OCI-LY3 (cell line): ENCODE data around the gene TM4SF20.
"Not testable (repeated sequence)": the region's sequence is repeated elsewhere in the genome, so short reads cannot be mapped to it uniquely, and the experiment has no call there.

ENCODE experiments used
- H2AFZ ChIP-seq: fragments of 200-600, 300-600 bp; shearing (Covaris generic); 2 replicates; pipeline ENCODE4 v1.6.0; 2014; ENCODE audit warnings: antibody characterized with exemption, low read depth, low read length
- H3K27ac ChIP-seq: fragments of 200-600, 300-600 bp; sonication (generic); 2 replicates; pipeline ENCODE4 v1.5.1; 2014; ENCODE audit warnings: mild to moderate bottlenecking, low read length, moderate library complexity, mixed read lengths
- H3K27me3 ChIP-seq: fragments of 200-600, 300-600 bp; sonication (generic); 2 replicates; pipeline ENCODE4 v1.6.1; 2014; ENCODE audit warnings: low read depth, low read length, mixed read lengths
- H3K36me3 ChIP-seq: fragments of 200-600, 300-600 bp; sonication (generic); replicated peaks from 2 replicates; pipeline ENCODE3; 2014; ENCODE audit warnings: low read depth, low read length, mixed read lengths
- H3K4me1 ChIP-seq: fragments of 300-600, 200-600 bp; sonication (generic); 2 replicates; pipeline ENCODE4 v1.6.1; 2014; ENCODE audit warnings: low read length, mixed read lengths
- H3K4me2 ChIP-seq: fragments of 200-600, 300-600 bp; sonication (generic); 2 replicates; pipeline ENCODE4 v1.6.1; 2014; ENCODE audit warnings: low read length, mixed read lengths
- H3K4me3 ChIP-seq: fragments of 300-600, 200-600 bp; sonication (generic); 2 replicates; pipeline ENCODE4 v1.5.1; 2014; ENCODE audit warnings: antibody characterized with exemption, mild to moderate bottlenecking, low read length, moderate library complexity
- H3K79me2 ChIP-seq: fragments of 300-600, 200-600 bp; shearing (Covaris generic); 2 replicates; pipeline ENCODE4 v1.6.1; 2014; ENCODE audit warnings: mild to moderate bottlenecking, low read length, mixed read lengths
- H3K9ac ChIP-seq: fragments of 300-600, 200-600 bp; shearing (Covaris generic); 2 replicates; pipeline ENCODE4 v1.6.0; 2014; ENCODE audit warnings: mild to moderate bottlenecking, low read length, moderate library complexity
- H3K9me3 ChIP-seq: fragments of 200-600, 300-600 bp; shearing (Covaris generic); 2 replicates; pipeline ENCODE4 v1.6.1; 2014; ENCODE audit warnings: low read length, mixed read lengths; ENCODE audit not compliant: insufficient read depth
- H4K20me1 ChIP-seq: fragments of 200-600, 300-600 bp; sonication (generic); 2 replicates; pipeline ENCODE4 v1.6.1; 2016; ENCODE audit warnings: low read length, mixed read lengths; ENCODE audit not compliant: insufficient read depth
- CTCF ChIP-seq: fragments of 200-600, 300-600 bp; sonication (generic); IDR thresholded peaks from 2 replicates; pipeline ENCODE4 v1.5.1; 2014; ENCODE audit warnings: antibody characterized with exemption, low read length, low read depth
- EZH2phosphoT487 ChIP-seq: fragments of 200-600 bp; shearing (Covaris generic); IDR thresholded peaks from 2 replicates; pipeline ENCODE4 v1.6.1; 2018; ENCODE audit warnings: antibody characterized with exemption, mixed run types, low read depth

TM4SF20 gene

GRCh38 chr2:227367427-227367795 is 11.7 kb downstream of the TM4SF20 start:
- H3K4me3 ChIP-seq: no peak overlapping the region
- no peaks in the 10 kb centered on the region for H4K20me1 ChIP-seq
- H3K79me2 ChIP-seq: no peaks in the 10 kb centered on the region
- H3K4me2 ChIP-seq: no peak overlapping the region
- H3K36me3 ChIP-seq: no peaks in the 10 kb centered on the region
- TF ChIP-seq EZH2phosphoT487 (no peak), CTCF (no peak)
- H3K27me3 ChIP-seq: no peaks in the 10 kb centered on the region
- H3K27ac ChIP-seq: no peak overlapping the region
- no peaks in the 10 kb centered on the region for H3K4me1 ChIP-seq
- H3K9me3 ChIP-seq: no peaks in the 10 kb centered on the region
- no peak overlapping the region for H2AFZ ChIP-seq
- H3K9ac ChIP-seq: no peak overlapping the region

- Histone ChIP-seq H3K79me2 (no peaks in the 10 kb centered on the region), H3K4me2 (no peak overlapping the region), H2AFZ (no peak overlapping the region), H4K20me1 (no peaks in the 10 kb centered on the region), H3K9ac (no peak overlapping the region), H3K4me3 (no peak overlapping the region), H3K9me3 (no peaks in the 10 kb centered on the region), H3K27me3 (no peaks in the 10 kb centered on the region), H3K36me3 (no peaks in the 10 kb centered on the region), H3K27ac (no peak overlapping the region), H3K4me1 (no peaks in the 10 kb centered on the region)
- TF ChIP-seq CTCF: no peak
Measured at GRCh38 chr2:227366769-227367426, 12.2 kb downstream of the TM4SF20 start.

- Histone ChIP-seq H3K27ac (no peak overlapping the region), H3K9me3 (no peaks in the 10 kb centered on the region)
Measured at GRCh38 chr2:227365833-227366232, 13.3 kb downstream of the TM4SF20 start.

GRCh38 chr2:227364585-227365263 is 14.4 kb downstream of the TM4SF20 start:
- not testable (repeated sequence) for H3K27ac ChIP-seq, H3K4me3 ChIP-seq, H3K9ac ChIP-seq, H3K79me2 ChIP-seq, H2AFZ ChIP-seq, H3K4me1 ChIP-seq, H4K20me1 ChIP-seq, H3K4me2 ChIP-seq, H3K9me3 ChIP-seq, H3K27me3 ChIP-seq, H3K36me3 ChIP-seq

More at GRCh38 chr2:227365833-227366232, 13.3 kb downstream of the TM4SF20 start:
- Histone ChIP-seq H3K4me1 (no peaks in the 10 kb centered on the region), H3K27me3 (no peaks in the 10 kb centered on the region), H3K9ac (no peak overlapping the region), H3K79me2 (no peaks in the 10 kb centered on the region), H2AFZ (no peak overlapping the region), H3K4me3 (no peak overlapping the region), H3K36me3 (no peaks in the 10 kb centered on the region), H4K20me1 (no peaks in the 10 kb centered on the region), H3K4me2 (no peak overlapping the region)
- TF ChIP-seq CTCF: no peak
- no peak for TF ChIP-seq EZH2phosphoT487
